GM12874 (cell line): ENCODE results near the gene MXRA5.

ENCODE experiments used
- TF ChIP-seq, protein P1 (sequence below): IDR thresholded peaks from 2 replicates; pipeline ENCODE4 v1.5.1; 2011; ENCODE audit warnings: low read depth, mild to moderate bottlenecking, control low read depth, low read length, moderate library complexity; ENCODE audit not compliant: insufficient read depth

MXRA5 gene, protein sequence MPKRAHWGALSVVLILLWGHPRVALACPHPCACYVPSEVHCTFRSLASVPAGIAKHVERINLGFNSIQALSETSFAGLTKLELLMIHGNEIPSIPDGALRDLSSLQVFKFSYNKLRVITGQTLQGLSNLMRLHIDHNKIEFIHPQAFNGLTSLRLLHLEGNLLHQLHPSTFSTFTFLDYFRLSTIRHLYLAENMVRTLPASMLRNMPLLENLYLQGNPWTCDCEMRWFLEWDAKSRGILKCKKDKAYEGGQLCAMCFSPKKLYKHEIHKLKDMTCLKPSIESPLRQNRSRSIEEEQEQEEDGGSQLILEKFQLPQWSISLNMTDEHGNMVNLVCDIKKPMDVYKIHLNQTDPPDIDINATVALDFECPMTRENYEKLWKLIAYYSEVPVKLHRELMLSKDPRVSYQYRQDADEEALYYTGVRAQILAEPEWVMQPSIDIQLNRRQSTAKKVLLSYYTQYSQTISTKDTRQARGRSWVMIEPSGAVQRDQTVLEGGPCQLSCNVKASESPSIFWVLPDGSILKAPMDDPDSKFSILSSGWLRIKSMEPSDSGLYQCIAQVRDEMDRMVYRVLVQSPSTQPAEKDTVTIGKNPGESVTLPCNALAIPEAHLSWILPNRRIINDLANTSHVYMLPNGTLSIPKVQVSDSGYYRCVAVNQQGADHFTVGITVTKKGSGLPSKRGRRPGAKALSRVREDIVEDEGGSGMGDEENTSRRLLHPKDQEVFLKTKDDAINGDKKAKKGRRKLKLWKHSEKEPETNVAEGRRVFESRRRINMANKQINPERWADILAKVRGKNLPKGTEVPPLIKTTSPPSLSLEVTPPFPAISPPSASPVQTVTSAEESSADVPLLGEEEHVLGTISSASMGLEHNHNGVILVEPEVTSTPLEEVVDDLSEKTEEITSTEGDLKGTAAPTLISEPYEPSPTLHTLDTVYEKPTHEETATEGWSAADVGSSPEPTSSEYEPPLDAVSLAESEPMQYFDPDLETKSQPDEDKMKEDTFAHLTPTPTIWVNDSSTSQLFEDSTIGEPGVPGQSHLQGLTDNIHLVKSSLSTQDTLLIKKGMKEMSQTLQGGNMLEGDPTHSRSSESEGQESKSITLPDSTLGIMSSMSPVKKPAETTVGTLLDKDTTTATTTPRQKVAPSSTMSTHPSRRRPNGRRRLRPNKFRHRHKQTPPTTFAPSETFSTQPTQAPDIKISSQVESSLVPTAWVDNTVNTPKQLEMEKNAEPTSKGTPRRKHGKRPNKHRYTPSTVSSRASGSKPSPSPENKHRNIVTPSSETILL (N-terminal part only)

DNA sequence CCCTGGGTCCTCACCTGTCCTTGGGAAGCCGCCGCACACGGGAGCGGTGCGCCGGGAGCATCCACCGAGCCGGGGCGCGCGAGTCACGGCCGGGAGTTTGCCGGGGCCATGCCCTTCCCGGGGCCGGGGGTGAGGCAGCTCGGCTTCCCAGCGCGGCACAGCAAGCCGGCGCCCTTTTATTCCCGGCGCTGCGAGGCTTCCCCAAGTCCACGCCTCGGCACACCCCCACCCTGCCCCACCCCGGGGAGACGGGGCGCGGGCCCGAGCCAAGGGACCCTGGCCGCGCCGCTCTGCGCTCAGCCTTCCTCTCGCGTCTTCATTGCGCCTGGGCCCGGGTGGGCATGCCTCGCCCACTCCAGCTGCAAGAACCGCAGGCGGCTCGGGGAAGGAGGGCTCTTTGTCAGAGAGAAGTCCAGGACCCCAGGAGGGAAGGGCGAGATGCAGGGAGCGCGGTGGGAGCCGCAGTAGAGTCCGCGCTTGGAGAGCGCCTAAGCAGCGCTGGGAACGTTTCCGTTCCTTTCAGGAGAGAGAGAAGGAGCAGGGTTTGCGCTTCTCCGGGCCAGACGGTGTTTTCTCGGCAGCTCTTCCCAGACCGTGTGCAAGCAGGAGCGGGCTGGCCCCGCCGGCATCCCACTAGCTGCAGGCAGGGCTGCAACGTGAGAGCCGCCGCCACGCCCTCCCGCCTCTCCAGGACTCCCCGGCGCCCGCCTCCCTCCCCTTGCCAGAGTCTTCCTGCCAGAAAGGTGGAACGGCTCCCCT lies at the start of gene MXRA5:
Gene MXRA5, minus strand, starts transcription at position 152 of the 759 bp plus-strand sequence. CDS start 2,819 bp downstream, outside the sequence.
- TF ChIP-seq, protein P1, sequence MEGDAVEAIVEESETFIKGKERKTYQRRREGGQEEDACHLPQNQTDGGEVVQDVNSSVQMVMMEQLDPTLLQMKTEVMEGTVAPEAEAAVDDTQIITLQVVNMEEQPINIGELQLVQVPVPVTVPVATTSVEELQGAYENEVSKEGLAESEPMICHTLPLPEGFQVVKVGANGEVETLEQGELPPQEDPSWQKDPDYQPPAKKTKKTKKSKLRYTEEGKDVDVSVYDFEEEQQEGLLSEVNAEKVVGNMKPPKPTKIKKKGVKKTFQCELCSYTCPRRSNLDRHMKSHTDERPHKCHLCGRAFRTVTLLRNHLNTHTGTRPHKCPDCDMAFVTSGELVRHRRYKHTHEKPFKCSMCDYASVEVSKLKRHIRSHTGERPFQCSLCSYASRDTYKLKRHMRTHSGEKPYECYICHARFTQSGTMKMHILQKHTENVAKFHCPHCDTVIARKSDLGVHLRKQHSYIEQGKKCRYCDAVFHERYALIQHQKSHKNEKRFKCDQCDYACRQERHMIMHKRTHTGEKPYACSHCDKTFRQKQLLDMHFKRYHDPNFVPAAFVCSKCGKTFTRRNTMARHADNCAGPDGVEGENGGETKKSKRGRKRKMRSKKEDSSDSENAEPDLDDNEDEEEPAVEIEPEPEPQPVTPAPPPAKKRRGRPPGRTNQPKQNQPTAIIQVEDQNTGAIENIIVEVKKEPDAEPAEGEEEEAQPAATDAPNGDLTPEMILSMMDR, result no peak

DNA sequence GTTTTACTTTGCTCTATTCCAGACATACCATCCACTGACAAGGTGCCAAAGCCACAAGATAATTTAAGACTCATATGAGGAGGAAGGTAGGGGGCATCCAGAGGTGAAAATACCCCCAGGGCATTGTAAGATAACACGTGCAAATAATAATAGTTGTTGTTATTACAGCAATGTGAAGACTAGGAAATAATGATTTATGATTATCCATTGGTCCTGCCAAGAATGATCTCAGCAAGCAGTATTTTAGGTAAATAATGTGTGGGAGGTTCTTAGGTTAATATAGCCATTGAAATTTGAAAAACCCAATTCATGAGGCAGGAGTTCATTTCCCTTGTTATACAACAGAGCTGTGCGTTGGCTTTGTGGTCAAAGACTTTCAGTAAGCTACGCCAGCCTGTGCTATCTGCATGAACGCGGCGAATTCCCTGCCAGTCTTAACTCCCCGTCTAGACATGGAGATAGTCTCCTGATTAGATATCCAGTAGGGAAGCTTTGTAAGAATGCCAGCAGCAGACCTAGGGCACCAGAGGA lies 47.2 kb upstream of the MXRA5 start:
- TF ChIP-seq, protein P1, result no peak

- TF ChIP-seq, protein P1, result no peak
Measured at GRCh38 chrX:3393178-3393577, 46.7 kb upstream of the MXRA5 start.

DNA sequence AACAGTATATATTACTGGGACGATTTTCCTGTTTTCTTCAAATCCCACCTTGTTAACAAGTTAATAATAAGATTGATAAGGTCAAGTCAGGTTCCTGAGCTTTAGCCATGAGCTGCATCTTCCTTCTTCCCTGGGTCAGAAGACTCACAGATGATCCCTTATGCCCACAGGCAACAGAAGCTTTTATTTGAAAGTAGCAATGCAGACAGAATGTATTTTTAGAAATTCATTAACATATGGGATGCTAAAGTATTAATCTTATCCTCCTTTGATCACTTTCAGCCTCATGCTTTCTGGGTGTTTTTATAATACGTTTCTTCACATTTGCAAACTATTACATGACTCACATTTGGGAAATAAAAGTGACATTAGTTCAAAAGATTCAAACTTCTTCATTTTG lies 42.0 kb upstream of the MXRA5 start:
- TF ChIP-seq, protein P1, result no peak

DNA sequence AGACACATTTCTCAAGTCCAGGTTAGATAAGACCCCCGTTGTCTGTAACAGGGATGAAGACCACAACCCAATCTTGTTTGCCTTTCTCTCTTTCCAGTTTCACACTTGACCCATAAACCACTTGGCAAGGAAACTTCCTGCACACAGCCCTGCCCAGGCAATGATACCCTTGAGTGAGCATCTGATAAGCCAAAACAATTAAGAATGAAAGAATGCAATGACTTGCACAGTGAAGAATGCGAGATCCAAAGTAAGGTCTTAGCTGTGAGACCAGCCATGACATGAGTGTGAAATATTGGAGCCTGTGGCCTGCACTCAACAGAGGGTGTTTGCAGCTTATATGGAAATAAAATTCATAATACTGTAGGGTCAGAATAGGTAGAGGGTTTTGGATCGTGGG lies 37.9 kb upstream of the MXRA5 start:
- TF ChIP-seq, protein P1, result no peak

DNA sequence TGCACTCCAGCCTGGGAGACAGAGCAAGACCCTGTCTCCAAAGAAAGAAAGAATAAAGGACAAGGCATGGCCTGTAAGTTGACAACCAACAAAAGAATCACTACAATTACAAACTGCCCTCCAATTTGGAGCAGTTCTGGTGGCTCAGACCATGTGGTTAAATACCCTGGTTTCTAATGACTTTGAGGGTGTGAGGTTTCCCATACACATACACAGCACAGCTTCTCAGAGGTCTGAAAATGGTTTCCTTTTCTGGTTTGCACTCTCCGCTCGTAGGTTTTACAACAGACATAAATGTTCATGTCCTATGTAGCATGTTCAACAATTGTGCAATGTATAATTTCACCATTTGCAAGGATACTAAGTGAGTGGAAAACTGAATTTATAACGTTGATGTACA lies 34.2 kb upstream of the MXRA5 start:
- TF ChIP-seq, protein P1, result no peak
